Activated T-helper 2 cell treated with anti-CD3 and anti-CD28 coated beads, Interferon-gamma antibody, Interleukin-2, Interleukin-4, amounts not matched to agents 10 μg/mL and 5 μg/mL and 100 μg/mL, durations not matched to agents 14 hours and 24 hours and 36 hours (primary cell): Measurements from ENCODE around the gene BCAS3. TPM values are rescaled to one million over a fixed set of nuclear protein-coding genes. Genes with fewer than 3 reads are reported as not detected.

Experiments
- DNase-seq: peaks from one replicate; pipeline ENCODE4 v3.0.0; 2021; ENCODE audit warnings: low spot score
- H3K27ac Mint-ChIP-seq: one replicate; pipeline ENCODE4 v1.8.0; 2021; ENCODE audit warnings: mixed read lengths
- H3K27me3 Mint-ChIP-seq: one replicate; pipeline ENCODE4 v1.8.0; 2021; ENCODE audit warnings: low read depth, mixed read lengths
- H3K36me3 Mint-ChIP-seq: one replicate; pipeline ENCODE4 v1.8.0; 2021; ENCODE audit warnings: low read depth, mixed read lengths
- H3K4me1 Mint-ChIP-seq: one replicate; pipeline ENCODE4 v1.8.0; 2021; ENCODE audit warnings: low read depth, mixed read lengths
- H3K4me3 Mint-ChIP-seq: one replicate; pipeline ENCODE4 v1.8.0; 2021; ENCODE audit warnings: low read depth, mild to moderate bottlenecking, moderate library complexity, mixed read lengths
- H3K9me3 Mint-ChIP-seq: one replicate; pipeline ENCODE4 v1.8.0; 2021; ENCODE audit warnings: mixed read lengths
- intact Hi-C: fragments of 100-400 bp; cut with micrococcal nuclease; formaldehyde crosslinking; loops from one replicate; pipeline ENCODE4 v1.15.1; 2023
- total RNA-seq: library from RNA; stranded (reverse); gene quantifications from 2 replicates; pipeline ENCODE4 v1.2.3, GENCODE V29; 2022

Gene BCAS3
- total RNA-seq, 1 donor from 2014 or later = 10.7 TPM

DNA sequence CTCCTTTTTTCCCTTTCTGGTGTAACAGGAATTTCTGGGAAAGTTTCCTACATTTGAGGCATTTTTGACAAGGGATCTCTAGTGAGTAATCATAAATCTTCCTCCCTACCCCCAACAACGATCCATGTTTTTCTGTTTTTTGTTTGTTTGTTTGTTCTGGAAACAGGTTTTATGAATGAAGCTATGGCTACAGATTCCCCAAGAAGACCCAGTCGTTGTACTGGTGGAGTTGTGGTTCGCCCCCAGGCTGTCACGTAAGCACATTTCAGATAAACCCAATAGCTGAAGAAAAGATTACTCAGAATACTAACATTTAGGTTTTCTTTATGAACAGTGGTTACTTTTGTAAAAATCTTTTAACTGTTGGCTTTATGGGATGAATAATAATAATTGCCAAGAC lies 1.6 kb downstream of the BCAS3 start:
- Mint-ChIP-seq H3K4me1 (peaks cover 16% of the 10 kb centered on the region), H3K4me3 (peak overlapping the region; percentile 72), H3K36me3 (no peaks in the 10 kb centered on the region), H3K27me3 (no peaks in the 10 kb centered on the region), H3K9me3 (no peaks in the 10 kb centered on the region), H3K27ac (no peak overlapping the region)
- no peak for DNase-seq
- intact Hi-C loops = loop anchor here (5.0 kb wide), 1 partner anchor 287 kb away; the partner anchor contains the start of gene USP32

DNA sequence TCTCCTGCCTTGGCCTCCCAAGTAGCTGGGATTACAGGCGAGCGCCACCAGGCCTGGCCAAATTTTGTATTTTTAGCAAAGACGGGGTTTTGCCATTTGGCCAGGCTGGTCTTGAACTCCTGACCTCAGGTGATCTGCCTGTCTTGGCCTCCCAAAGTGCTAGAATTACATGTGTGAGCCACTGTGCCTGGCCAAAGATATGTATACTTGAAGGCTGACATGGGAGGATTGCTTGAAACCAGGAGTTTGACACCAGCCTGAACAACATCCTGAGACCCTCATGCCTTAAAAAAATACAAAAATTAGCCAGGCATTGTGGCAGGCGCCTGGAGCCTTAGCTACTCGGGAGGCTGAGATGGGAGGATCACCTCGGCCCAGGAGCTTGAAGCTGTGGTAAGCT lies 3.1 kb downstream of the BCAS3 start:
- Mint-ChIP-seq H3K36me3 (peaks cover 3% of the 10 kb centered on the region), H3K27ac (no peak overlapping the region), H3K27me3 (no peaks in the 10 kb centered on the region), H3K4me1 (peaks cover 16% of the 10 kb centered on the region), H3K4me3 (no peak overlapping the region), H3K9me3 (no peaks in the 10 kb centered on the region)
- intact Hi-C loops = no loop called here
- no peak for DNase-seq

DNA sequence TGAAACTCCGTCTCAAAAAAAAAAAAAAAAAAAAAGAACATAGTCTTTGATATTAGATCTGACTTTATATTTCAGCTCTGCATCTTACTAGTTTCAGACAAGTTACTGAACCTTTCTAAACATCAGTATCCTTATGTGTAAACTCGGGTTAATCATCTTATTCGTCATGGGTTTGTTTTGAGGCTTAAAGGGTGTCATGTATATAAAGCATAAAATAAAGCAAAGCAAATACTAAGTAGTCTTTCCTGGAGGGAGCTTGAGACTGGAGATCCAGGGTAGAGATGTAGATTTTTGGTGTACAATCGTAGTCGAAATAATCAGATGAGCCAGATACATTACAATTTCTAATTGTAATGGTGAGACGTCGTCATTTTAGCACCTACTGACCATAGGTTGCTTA lies 7.8 kb downstream of the BCAS3 start:
- Mint-ChIP-seq H3K4me1 (no peaks in the 10 kb centered on the region), H3K4me3 (no peak overlapping the region), H3K27me3 (no peaks in the 10 kb centered on the region), H3K36me3 (peaks cover 3% of the 10 kb centered on the region), H3K27ac (no peak overlapping the region), H3K9me3 (no peaks in the 10 kb centered on the region)
- intact Hi-C loops = no loop called here
- DNase-seq = no peak

DNA sequence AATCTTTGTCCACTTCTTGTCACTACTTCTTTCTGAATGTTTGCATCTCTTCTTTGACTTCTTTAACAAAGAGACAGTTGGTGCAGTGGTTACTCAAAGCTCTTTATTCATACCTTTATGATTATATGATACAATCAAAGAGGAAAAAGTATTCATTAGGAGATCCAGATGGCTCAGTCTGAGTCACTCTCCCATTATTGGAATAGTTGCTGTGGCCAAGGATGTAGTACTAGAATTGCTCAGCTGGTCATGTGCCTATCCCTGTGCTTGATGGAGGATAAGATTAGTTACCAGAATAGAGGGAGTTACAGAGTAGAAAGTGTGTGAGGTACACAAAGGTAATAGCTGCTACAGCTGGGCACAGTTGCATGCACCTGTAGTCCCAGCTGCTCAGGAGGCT lies 18.3 kb downstream of the BCAS3 start:
- intact Hi-C loops = no loop called here
- Mint-ChIP-seq H3K36me3 (no peaks in the 10 kb centered on the region), H3K27ac (no peak overlapping the region), H3K4me3 (no peak overlapping the region), H3K4me1 (no peaks in the 10 kb centered on the region), H3K27me3 (no peaks in the 10 kb centered on the region), H3K9me3 (no peaks in the 10 kb centered on the region)
- DNase-seq = no peak

DNA sequence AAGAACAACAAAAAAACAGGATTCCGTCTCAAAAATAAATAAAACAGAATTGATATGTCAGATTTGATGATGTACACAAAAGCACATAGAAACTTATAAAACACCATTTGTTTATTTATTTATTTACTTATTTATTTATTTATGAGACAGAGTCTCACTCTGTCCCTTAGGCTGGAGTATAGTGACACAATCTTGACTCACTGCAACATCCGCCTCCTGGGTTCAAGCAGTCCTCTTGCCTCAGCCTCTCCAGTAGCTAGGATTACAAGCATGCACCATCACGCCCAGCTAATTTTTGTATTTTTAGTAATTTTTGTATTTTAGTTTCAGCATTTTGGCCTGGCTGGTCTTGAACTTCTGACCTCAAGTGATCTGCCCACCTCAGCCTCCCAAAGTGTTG lies 21.4 kb downstream of the BCAS3 start:
- Mint-ChIP-seq H3K4me1 (no peaks in the 10 kb centered on the region), H3K9me3 (no peaks in the 10 kb centered on the region), H3K27me3 (no peaks in the 10 kb centered on the region)

DNA sequence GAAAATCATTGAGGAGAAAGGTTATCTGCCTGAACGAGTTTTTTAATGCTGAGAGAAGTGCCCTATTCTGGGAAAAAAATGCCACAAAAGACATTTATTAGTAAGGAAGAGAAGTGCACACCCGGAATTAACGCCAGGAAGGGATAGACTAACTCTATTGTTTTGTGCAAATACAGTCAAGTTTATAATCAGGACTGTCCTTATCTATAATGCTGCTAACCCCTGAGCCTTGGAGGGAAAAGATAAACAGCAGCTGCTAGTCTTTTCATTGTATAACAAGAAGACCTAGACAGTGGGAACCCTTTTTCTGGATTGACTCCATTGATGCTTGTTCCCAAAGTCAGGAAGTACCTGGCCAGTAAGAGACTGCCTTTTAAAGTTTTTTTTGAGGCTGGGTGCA lies 26.5 kb downstream of the BCAS3 start:
- Mint-ChIP-seq H3K4me1 (no peaks in the 10 kb centered on the region), H3K27ac (no peak overlapping the region), H3K27me3 (no peaks in the 10 kb centered on the region), H3K4me3 (no peak overlapping the region), H3K9me3 (no peaks in the 10 kb centered on the region), H3K36me3 (no peaks in the 10 kb centered on the region)
- intact Hi-C loops = no loop called here
- DNase-seq = no peak

More for the DNA sequence above, 21.4 kb downstream of the BCAS3 start:
- Mint-ChIP-seq H3K27ac (no peak overlapping the region), H3K4me3 (no peak overlapping the region), H3K36me3 (no peaks in the 10 kb centered on the region)
- DNase-seq = no peak
- intact Hi-C loops = no loop called here

DNA sequence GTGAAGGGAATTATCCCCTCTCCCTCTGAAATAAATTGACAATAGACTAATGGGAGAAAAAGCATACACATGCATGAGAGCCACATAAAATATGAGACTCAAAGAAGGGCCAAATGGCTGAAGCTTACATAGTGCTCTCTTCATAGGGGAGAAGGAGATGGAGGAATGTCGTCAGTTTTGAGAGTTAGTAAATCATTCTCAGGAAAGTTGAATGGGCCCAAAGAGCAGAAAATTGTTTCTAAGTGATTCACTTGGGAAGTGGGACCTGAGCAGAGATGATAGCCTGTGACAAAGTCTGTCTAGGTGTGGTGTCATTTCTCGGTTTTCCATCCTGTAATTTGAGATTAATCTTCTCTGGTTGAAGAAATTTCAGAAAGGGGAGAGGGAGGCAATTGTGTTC lies 35.0 kb downstream of the BCAS3 start:
- Mint-ChIP-seq H3K27me3 (no peaks in the 10 kb centered on the region), H3K4me3 (no peak overlapping the region), H3K9me3 (no peaks in the 10 kb centered on the region), H3K36me3 (peaks cover 3% of the 10 kb centered on the region), H3K27ac (no peak overlapping the region), H3K4me1 (no peaks in the 10 kb centered on the region)
- no peak for DNase-seq
- intact Hi-C loops = no loop called here

DNA sequence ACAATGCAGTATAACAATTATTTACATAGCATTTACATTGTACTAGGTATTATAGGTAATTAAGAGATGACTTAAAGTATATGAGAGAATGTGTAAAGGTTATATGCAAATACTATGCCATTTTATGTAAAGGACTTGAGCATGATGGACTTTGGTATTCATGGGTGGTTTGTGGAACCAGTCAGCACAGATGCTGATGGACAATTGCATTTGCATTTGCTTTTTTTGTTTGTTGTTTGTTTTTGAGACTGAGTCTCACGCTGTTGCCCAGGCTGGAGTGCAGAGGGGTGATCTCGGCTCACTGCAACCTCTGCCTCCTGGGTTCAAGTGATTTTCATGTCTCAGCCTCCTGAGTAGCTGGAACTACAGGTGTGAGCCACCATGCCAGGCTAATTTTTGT lies 36.0 kb downstream of the BCAS3 start:
- Mint-ChIP-seq H3K36me3 (peaks cover 3% of the 10 kb centered on the region), H3K27me3 (no peaks in the 10 kb centered on the region), H3K27ac (no peak overlapping the region), H3K4me3 (no peak overlapping the region), H3K9me3 (no peaks in the 10 kb centered on the region), H3K4me1 (no peaks in the 10 kb centered on the region)
- intact Hi-C loops = no loop called here
- no peak for DNase-seq

DNA sequence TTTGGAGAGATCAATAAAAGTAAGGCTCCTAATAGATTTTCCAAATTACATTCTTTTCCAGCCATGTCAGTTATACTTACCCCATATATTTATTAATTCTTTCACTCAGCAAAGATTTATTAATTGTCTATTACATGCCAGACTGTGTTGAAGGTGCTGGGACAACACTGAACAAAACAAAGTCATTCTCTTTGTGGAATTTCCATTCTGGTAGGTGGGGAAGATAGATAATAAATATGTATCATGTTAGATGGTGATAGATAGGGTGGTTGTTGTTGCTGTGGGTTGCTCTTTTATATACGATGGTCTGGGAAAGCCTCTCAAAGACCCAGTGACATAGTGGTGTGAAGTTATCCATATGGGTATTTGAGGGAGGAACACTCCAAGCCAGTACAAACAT lies 39.1 kb downstream of the BCAS3 start:
- no peaks in the 10 kb centered on the region for H3K9me3 Mint-ChIP-seq
- intact Hi-C loops = no loop called here
- peaks cover 3% of the 10 kb centered on the region for H3K27me3 Mint-ChIP-seq
- H3K4me1 Mint-ChIP-seq = no peaks in the 10 kb centered on the region
- no peak overlapping the region for H3K27ac Mint-ChIP-seq
- no peaks in the 10 kb centered on the region for H3K36me3 Mint-ChIP-seq
- DNase-seq = no peak
- no peak overlapping the region for H3K4me3 Mint-ChIP-seq

DNA sequence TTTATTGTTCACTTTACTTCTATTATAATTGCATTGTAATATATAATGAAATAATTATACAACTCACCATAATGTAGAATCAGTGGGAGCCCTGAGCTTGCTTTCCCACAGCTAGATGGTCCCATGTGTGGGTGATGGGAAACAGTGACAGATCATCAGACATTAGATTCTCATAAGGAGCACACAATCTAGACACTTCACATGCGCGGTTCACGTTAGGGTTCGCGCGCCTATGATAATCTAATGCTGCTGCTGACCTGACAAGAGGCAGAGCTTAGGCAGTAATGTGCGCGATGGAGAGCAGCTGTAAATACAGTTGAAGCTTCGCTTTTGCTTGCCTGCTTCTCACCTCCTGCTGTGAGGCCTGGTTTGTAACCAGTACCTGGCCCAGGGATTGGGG lies 40.2 kb downstream of the BCAS3 start:
- Mint-ChIP-seq H3K27me3 (peaks cover 3% of the 10 kb centered on the region), H3K36me3 (no peaks in the 10 kb centered on the region), H3K4me1 (no peaks in the 10 kb centered on the region), H3K9me3 (no peaks in the 10 kb centered on the region), H3K4me3 (no peak overlapping the region), H3K27ac (no peak overlapping the region)
- intact Hi-C loops = no loop called here
- DNase-seq = no peak

DNA sequence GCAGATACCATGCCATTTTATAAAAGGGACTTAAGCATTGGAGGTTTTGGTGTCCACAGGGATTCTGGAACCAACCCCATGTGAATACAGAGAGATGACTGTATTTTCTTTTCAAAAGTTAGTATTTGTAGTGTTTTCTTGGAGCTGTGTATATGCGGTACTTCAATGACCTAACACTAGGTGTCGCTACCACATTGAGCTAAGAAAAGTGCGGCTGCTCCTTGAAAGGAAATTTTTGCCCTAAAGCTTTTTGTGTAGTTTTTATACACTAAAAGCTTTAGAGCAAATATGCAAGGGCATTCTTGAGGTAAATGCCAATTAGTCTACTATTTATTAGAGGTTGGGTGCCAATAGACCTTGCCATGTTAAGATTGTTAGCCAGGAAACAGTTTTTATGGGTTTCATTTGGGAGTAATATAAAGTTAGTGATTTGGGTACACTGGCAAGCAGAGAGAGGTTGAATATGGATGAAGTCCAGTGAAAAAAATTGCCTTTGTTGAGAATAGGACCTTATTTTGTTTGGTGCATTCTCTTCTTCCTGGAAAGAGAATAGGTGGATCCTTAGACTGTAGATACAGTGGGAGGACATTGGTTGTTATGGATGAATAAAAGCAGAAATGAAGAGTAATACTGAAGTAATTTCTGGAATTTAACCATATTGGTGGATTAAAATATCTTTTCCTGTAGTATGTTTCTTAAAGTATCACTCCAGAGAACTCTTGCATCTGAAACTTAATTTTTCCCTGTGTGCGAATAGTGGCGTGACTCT lies 43.3 kb downstream of the BCAS3 start:
- Mint-ChIP-seq H3K4me1 (no peaks in the 10 kb centered on the region), H3K27me3 (peaks cover 3% of the 10 kb centered on the region), H3K9me3 (no peaks in the 10 kb centered on the region), H3K4me3 (no peak overlapping the region), H3K27ac (no peak overlapping the region), H3K36me3 (no peaks in the 10 kb centered on the region)
- no peak for DNase-seq
- intact Hi-C loops = no loop called here

DNA sequence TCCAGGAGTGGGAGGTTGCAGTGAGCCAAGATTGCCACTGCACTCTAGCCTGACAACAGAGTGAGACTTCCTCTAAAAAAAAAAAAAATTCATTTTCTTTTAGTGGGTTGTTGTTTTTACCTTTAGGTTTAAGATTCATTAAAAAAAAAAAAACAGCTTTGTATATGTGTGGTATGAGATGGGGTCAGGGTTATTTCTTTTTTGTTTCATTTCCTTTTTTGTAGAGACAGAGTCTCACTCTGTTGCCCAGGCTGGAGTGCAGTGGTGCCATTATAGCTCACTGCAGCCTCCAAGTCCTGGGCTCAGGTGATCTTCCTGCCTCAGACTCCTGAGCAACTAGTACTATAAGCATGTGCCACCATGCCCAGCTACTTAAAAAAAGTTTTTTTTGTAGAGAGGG lies 47.0 kb downstream of the BCAS3 start:
- no peak for DNase-seq
- intact Hi-C loops = no loop called here
- no peaks in the 10 kb centered on the region for H3K9me3 Mint-ChIP-seq
- H3K4me1 Mint-ChIP-seq = no peaks in the 10 kb centered on the region
- no peak overlapping the region for H3K4me3 Mint-ChIP-seq
- no peaks in the 10 kb centered on the region for H3K36me3 Mint-ChIP-seq
- H3K27ac Mint-ChIP-seq = no peak overlapping the region
- H3K27me3 Mint-ChIP-seq = peaks cover 3% of the 10 kb centered on the region

DNA sequence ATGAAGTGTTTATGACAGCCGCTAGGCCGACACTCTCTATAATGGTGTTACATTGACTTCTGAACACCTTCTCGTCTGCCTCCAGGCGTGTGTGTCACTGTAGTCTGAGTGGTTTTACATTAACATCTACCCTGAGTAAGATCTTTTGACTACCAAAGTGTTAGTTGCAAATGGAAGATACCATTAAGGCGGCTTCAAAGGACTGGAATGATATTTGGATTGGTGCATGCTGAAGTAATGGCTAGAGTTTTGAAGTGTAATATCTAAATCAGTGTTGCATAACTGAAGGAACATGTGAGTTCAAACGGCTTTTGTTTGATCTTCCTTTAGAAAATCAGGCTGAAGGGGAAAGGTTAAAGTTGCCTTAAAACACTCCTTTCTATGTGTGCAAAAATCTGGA lies 52.2 kb downstream of the BCAS3 start:
- H3K9me3 Mint-ChIP-seq = no peaks in the 10 kb centered on the region
- no peak for DNase-seq
- no peaks in the 10 kb centered on the region for H3K36me3 Mint-ChIP-seq
- no peaks in the 10 kb centered on the region for H3K27me3 Mint-ChIP-seq
- H3K4me3 Mint-ChIP-seq = no peak overlapping the region
- intact Hi-C loops = no loop called here
- H3K4me1 Mint-ChIP-seq = no peaks in the 10 kb centered on the region
- H3K27ac Mint-ChIP-seq = no peak overlapping the region

DNA sequence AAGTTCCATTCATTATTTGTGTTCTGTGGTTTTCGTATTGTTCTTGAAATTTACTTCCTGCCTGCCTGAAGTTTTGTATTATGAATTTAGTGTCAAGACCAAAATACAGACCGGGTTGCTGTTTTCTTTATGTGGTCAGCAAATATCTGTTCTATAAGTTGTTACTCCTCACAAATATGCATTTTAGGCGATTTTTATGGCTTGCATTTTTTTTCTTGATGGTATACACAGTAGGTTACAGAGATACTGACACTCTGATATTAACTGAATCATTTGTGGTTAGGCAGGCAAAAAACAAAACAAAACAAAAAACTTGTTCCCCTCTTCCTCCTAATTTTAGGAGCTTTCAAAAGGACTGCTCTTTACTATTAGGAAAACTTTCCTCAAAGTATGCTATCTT lies 52.6 kb downstream of the BCAS3 start:
- intact Hi-C loops = no loop called here
- no peaks in the 10 kb centered on the region for H3K36me3 Mint-ChIP-seq
- no peak for DNase-seq
- H3K4me3 Mint-ChIP-seq = no peak overlapping the region
- no peaks in the 10 kb centered on the region for H3K27me3 Mint-ChIP-seq
- H3K9me3 Mint-ChIP-seq = no peaks in the 10 kb centered on the region
- no peaks in the 10 kb centered on the region for H3K4me1 Mint-ChIP-seq
- H3K27ac Mint-ChIP-seq = no peak overlapping the region
